Stomach (tissue), 4 donors: ENCODE measurements around the gene GRK4.

Experiments used
- POLR2A ChIP-seq, 4 donors: fragments of 450-650 bp; IDR thresholded peaks; one replicate each; pipeline ENCODE4 v1.6.1; 2016; ENCODE audit warnings: antibody characterized with exemption in 4 of 4, control low read depth in 2 of 4, mild to moderate bottlenecking in 1 of 4, moderate library complexity in 1 of 4
- TF ChIP-seq, protein P1 (sequence below), 7 experiments: fragments of 450-650 bp in 4 of 7; fragments of 200-600 bp in 3 of 7; sonication (generic) in 3 of 7; IDR thresholded peaks; one replicate each; pipeline ENCODE4 v1.5.1; 2016 to 2019; ENCODE audit warnings: antibody characterized with exemption in 7 of 7, control low read depth in 2 of 7, mild to moderate bottlenecking in 1 of 7

DNA sequence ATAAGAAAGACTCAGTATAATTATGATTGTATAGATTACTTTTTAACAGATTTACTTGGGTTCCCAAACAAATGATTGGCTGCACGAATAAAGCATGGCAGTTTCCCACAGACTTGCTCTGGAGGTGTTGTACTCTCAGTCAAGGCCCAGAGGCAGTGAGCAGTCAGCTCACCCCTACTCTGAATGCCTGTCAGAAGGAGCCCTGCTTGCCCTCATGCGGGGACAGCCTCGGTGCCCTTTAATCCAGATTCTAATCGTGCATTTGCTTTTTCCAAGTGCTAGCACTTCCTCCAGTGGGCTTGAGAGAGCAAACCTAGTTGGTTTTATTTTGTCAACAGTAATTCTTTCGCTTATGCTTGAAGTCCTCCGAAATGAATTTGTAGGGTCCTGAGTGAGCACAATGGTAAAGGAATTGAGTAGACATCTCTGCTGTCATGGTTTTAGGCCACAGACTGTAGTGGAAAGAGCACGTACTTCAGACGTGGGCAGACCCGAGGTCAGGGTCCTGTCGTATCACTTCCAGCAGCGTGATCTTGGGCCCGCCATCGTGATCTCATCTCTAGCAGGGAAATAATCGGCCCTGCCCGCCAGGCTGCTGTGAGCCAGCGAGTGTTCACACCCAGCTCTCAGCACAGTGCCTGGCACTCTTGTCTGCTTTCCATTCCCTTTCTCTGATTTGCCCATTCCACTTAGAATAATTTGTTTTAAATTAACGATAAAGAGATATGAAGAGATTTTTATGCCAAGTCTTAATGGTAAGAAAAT lies 48.3 kb downstream of the GRK4 start:
- TF ChIP-seq, protein P1, sequence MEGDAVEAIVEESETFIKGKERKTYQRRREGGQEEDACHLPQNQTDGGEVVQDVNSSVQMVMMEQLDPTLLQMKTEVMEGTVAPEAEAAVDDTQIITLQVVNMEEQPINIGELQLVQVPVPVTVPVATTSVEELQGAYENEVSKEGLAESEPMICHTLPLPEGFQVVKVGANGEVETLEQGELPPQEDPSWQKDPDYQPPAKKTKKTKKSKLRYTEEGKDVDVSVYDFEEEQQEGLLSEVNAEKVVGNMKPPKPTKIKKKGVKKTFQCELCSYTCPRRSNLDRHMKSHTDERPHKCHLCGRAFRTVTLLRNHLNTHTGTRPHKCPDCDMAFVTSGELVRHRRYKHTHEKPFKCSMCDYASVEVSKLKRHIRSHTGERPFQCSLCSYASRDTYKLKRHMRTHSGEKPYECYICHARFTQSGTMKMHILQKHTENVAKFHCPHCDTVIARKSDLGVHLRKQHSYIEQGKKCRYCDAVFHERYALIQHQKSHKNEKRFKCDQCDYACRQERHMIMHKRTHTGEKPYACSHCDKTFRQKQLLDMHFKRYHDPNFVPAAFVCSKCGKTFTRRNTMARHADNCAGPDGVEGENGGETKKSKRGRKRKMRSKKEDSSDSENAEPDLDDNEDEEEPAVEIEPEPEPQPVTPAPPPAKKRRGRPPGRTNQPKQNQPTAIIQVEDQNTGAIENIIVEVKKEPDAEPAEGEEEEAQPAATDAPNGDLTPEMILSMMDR (IDR thresholded peaks at IDR 0.05): no peak
- no peak for TF ChIP-seq POLR2A (IDR thresholded peaks at IDR 0.05)
